HG03521 (cell line): ENCODE data around the gene SGMS1.
"Not testable (repeated sequence)": the region's sequence is repeated elsewhere in the genome, so short reads cannot be mapped to it uniquely, and the experiment has no call there.

Experiments used
- ATAC-seq: cut with Tn5 transposase; IDR thresholded peaks from one replicate; pipeline ENCODE4 v1.9.1; 2021; ENCODE audit warnings: mild to moderate bottlenecking, moderate library complexity; ENCODE audit not compliant: unreplicated experiment

Gene SGMS1

GRCh38 chr10:50384238-50384637 is 239.5 kb downstream of the SGMS1 start:
- no peak for ATAC-seq

- no peak for ATAC-seq
Measured at GRCh38 chr10:50382576-50383023, 241.2 kb downstream of the SGMS1 start.

- no peak for ATAC-seq
Measured at GRCh38 chr10:50381642-50382041, 242.1 kb downstream of the SGMS1 start.

- no peak for ATAC-seq
Measured at GRCh38 chr10:50379616-50380015, 244.1 kb downstream of the SGMS1 start.

GRCh38 chr10:50375745-50376144 is 248.0 kb downstream of the SGMS1 start:
- no peak for ATAC-seq

GRCh38 chr10:50375051-50375452 is 248.7 kb downstream of the SGMS1 start:
- no peak for ATAC-seq

- no peak for ATAC-seq
Measured at GRCh38 chr10:50373821-50374501, 249.8 kb downstream of the SGMS1 start.

GRCh38 chr10:50369931-50370330 is 253.8 kb downstream of the SGMS1 start:
- ATAC-seq, result no peak

- ATAC-seq, result no peak
Measured at GRCh38 chr10:50367732-50368131, 256.0 kb downstream of the SGMS1 start.

- not testable (repeated sequence) for ATAC-seq
Measured at GRCh38 chr10:50366421-50366820, 257.3 kb downstream of the SGMS1 start.

GRCh38 chr10:50364730-50365129 is 259.0 kb downstream of the SGMS1 start:
- ATAC-seq, result not testable (repeated sequence)

- ATAC-seq, result peak; percentile 79
Measured at GRCh38 chr10:50362547-50363125, 261.1 kb downstream of the SGMS1 start.

GRCh38 chr10:50361946-50362345 is 261.8 kb downstream of the SGMS1 start:
- no peak for ATAC-seq

- ATAC-seq, result no peak
Measured at GRCh38 chr10:50360077-50360850, 263.5 kb downstream of the SGMS1 start.

GRCh38 chr10:50358925-50359687 is 264.6 kb downstream of the SGMS1 start:
- ATAC-seq, result no peak

GRCh38 chr10:50358411-50358810 is 265.3 kb downstream of the SGMS1 start:
- ATAC-seq, result no peak

GRCh38 chr10:50356481-50356832 is 267.3 kb downstream of the SGMS1 start:
- not testable (repeated sequence) for ATAC-seq

GRCh38 chr10:50355693-50356480 is 267.9 kb downstream of the SGMS1 start:
- not testable (repeated sequence) for ATAC-seq

- ATAC-seq, result no peak
Measured at GRCh38 chr10:50351483-50352146, 272.1 kb downstream of the SGMS1 start.

- ATAC-seq, result no peak
Measured at GRCh38 chr10:50350366-50350765, 273.4 kb downstream of the SGMS1 start.
